ENCODE data around the gene IFRD2.

Gene IFRD2

DNA sequence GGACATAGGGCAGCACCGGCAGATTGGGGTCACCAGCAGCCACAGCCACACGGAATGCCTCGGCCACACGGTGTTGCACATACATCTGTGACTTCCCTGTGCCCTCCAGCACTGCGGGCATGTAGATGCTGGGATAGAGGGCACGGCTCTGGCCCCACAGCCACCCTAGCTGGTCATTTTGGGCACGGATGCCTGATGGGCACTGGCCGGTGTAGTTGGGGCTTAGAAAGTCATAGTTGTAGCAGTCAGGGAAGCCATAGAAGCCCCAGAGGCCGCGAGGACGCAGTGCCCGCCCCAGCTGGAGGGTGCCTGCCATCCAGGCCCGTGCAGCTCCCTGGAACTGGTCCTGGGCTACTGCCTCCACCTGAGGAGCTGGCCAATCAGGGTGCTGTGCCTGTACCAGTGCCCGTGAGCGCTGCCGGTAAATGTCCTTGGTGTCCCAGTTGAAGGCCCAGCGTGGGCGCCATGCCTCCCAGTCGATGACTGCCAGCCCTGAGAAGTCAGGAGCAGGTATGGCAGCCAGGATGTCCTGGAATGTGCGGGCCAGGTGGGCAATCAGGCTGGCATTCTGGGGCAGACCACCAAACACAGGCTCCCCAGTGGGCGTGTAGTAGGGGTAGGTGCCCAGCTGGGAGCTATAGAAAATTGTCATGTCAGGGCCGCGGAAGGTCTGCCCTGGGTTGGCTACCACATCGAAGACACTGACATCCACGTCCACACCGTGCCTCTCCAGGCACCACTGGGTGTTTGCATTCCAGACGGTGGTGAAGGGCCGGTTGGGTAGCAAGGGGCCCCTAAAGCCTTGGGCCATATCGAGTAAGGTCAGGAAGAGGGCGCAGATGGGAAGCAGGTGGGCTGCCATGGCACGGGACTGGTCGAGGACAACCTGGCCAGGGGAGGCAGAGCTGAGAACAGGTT is 10.1 kb upstream of the IFRD2 start:
- H2BK5ac ChIP-seq (ENCODE audit: low read length) = no peak overlapping the region
- H3K4me3 ChIP-seq (ENCODE audit: low read length) = no peak overlapping the region
- no peak overlapping the region for H3K4me2 ChIP-seq (ENCODE audit: low read length)
- H3K36me3 ChIP-seq (ENCODE audit: control insufficient read depth, insufficient read depth, low read length) = no peaks in the 10 kb centered on the region
- H3K9ac ChIP-seq (ENCODE audit: low read length) = no peak overlapping the region
- no CpG with 5 or more reads among the region's 32 CpGs for WGBS (ENCODE audit: extremely low coverage, insufficient coverage, low lambda C conversion rate)
- H3K27me3 ChIP-seq (ENCODE audit: insufficient read depth, low read length, poor library complexity) = no peaks in the 10 kb centered on the region
- no peak for DNase-seq
- no peak overlapping the region for H2BK15ac ChIP-seq (replicated peaks; ENCODE audit: low read depth)
- H3K27ac ChIP-seq (ENCODE audit: low read depth, low read length) = no peak overlapping the region
- no peaks in the 10 kb centered on the region for H3K79me1 ChIP-seq (ENCODE audit: low read length)
- H3K56ac ChIP-seq (ENCODE audit: low read length) = peak overlapping the region; percentile 35
- H3K18ac ChIP-seq (ENCODE audit: low read length) = no peak overlapping the region
- no peaks in the 10 kb centered on the region for H3K79me2 ChIP-seq (ENCODE audit: control insufficient read depth, insufficient read depth, low read length)
- H3K4ac ChIP-seq (ENCODE audit: low read depth, low read length) = no peak overlapping the region
- H4K5ac ChIP-seq (ENCODE audit: low read length) = no peak overlapping the region
- H4K8ac ChIP-seq (ENCODE audit: low read depth, low read length) = no peak overlapping the region
- H3K23ac ChIP-seq (ENCODE audit: low read length) = no peak overlapping the region
- H2AK5ac ChIP-seq (ENCODE audit: low read length) = no peak overlapping the region
- peaks cover 6% of the 10 kb centered on the region for H3K4me1 ChIP-seq (ENCODE audit: control insufficient read depth, low read depth, low read length)
- no peak overlapping the region for H2BK120ac ChIP-seq (ENCODE audit: low read depth, low read length)

DNA sequence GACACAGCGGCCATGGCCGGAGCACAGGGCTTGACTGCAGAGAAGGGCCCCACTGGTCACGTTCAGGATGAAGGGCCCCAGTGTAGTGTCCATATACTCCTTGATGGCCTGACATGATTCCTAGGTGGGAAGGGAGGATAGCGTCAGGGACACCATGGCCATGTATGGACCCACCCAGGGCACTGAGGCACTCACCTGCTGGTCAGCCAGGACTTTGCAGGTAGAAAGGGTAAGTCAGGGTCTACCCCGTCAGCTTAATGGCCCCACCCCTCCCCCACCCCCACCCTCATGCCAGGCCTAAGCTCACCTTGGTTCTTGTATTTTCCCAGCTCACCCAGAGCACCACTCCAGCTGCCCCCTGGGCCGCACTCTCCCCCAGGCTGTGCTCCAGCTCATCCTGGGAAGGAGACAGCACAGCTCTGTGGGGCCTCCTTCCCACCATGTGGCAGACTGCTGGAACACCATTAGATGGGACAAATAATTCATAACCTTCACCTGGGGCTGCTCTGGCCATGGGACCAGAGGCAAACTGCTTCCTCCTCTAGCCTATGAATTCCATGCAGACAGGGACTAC is 8.5 kb upstream of the IFRD2 start:
- WGBS (ENCODE audit: extremely low coverage, insufficient coverage, low lambda C conversion rate) = no CpG with 5 or more reads among the region's 6 CpGs
- DNase-seq = no peak
- H2BK15ac ChIP-seq (replicated peaks; ENCODE audit: low read depth) = no peak overlapping the region

DNA sequence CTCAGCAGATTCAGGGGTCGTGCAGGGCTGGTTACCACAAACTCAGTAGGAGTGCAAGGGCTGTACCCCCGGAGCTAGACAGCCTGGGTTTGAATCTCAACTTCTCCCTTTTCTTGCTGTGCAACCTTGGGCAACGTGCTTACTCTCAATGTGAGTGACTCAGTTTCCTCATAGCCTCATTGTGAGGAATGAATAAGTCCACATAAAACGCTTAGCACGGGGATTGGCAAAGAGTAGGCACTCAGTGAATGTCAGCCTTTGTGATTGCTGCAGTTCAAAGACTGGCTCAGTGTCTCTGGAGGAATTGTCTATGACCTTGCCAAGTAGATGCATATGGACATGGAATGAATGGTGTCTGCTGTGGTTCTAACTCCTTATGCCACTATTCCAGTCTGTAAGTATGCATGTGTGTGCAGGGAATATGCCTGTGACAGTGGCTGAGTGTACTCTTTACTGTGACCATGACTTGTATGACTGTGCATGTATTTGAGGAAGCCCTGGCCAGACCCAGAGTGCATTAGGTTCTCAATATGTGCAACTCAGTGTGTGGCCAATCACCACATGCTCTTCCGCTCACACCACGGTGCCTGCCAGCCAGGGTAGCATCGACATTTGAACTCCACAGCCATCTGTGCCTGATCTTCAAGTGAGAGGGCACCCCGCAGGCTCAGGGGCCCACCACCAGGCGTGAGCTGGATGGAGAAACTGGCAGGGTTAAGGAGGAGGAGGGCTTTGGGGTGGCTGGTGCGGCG is 7.9 kb upstream of the IFRD2 start:
- Histone ChIP-seq H3K27ac (ENCODE audit: low read depth, low read length) (peak overlapping the region; percentile 47), H3K79me1 (ENCODE audit: low read length) (no peaks in the 10 kb centered on the region), H3K18ac (ENCODE audit: low read length) (peak overlapping the region; percentile 11), H3K4me1 (ENCODE audit: control insufficient read depth, low read depth, low read length) (peaks cover 6% of the 10 kb centered on the region), H3K79me2 (ENCODE audit: control insufficient read depth, insufficient read depth, low read length) (no peaks in the 10 kb centered on the region), H2AK5ac (ENCODE audit: low read length) (no peak overlapping the region), H3K23ac (ENCODE audit: low read length) (no peak overlapping the region), H2BK15ac (replicated peaks; ENCODE audit: low read depth) (no peak overlapping the region), H3K4me3 (ENCODE audit: low read length) (no peak overlapping the region), H3K27me3 (ENCODE audit: insufficient read depth, low read length, poor library complexity) (no peaks in the 10 kb centered on the region), H2BK5ac (ENCODE audit: low read length) (no peak overlapping the region), H3K36me3 (ENCODE audit: control insufficient read depth, insufficient read depth, low read length) (no peaks in the 10 kb centered on the region), H4K8ac (ENCODE audit: low read depth, low read length) (no peak overlapping the region), H4K5ac (ENCODE audit: low read length) (no peak overlapping the region), H2BK120ac (ENCODE audit: low read depth, low read length) (no peak overlapping the region), H3K9ac (ENCODE audit: low read length) (peak overlapping the region; percentile 62), H3K4ac (ENCODE audit: low read depth, low read length) (no peak overlapping the region), H3K56ac (ENCODE audit: low read length) (peak overlapping the region; percentile 77), H3K4me2 (ENCODE audit: low read length) (peak overlapping the region; percentile 7)
- no peak for DNase-seq
- no CpG with 5 or more reads among the region's 12 CpGs for WGBS (ENCODE audit: extremely low coverage, insufficient coverage, low lambda C conversion rate)

More for the DNA sequence above, 8.5 kb upstream of the IFRD2 start:
- H3K4ac ChIP-seq (ENCODE audit: low read depth, low read length) = no peak overlapping the region
- no peak overlapping the region for H3K27ac ChIP-seq (ENCODE audit: low read depth, low read length)
- no peak overlapping the region for H2AK5ac ChIP-seq (ENCODE audit: low read length)
- no peaks in the 10 kb centered on the region for H3K79me2 ChIP-seq (ENCODE audit: control insufficient read depth, insufficient read depth, low read length)
- H4K8ac ChIP-seq (ENCODE audit: low read depth, low read length) = no peak overlapping the region
- no peak overlapping the region for H3K18ac ChIP-seq (ENCODE audit: low read length)
- H2BK120ac ChIP-seq (ENCODE audit: low read depth, low read length) = no peak overlapping the region
- H2BK5ac ChIP-seq (ENCODE audit: low read length) = no peak overlapping the region
- no peak overlapping the region for H3K4me3 ChIP-seq (ENCODE audit: low read length)
- no peaks in the 10 kb centered on the region for H3K79me1 ChIP-seq (ENCODE audit: low read length)
- no peaks in the 10 kb centered on the region for H3K27me3 ChIP-seq (ENCODE audit: insufficient read depth, low read length, poor library complexity)
- H3K4me1 ChIP-seq (ENCODE audit: control insufficient read depth, low read depth, low read length) = peaks cover 6% of the 10 kb centered on the region
- no peak overlapping the region for H4K5ac ChIP-seq (ENCODE audit: low read length)
- H3K4me2 ChIP-seq (ENCODE audit: low read length) = no peak overlapping the region
- H3K36me3 ChIP-seq (ENCODE audit: control insufficient read depth, insufficient read depth, low read length) = no peaks in the 10 kb centered on the region
- peak overlapping the region; percentile 77 for H3K56ac ChIP-seq (ENCODE audit: low read length)
- H3K23ac ChIP-seq (ENCODE audit: low read length) = no peak overlapping the region
- no peak overlapping the region for H3K9ac ChIP-seq (ENCODE audit: low read length)

DNA sequence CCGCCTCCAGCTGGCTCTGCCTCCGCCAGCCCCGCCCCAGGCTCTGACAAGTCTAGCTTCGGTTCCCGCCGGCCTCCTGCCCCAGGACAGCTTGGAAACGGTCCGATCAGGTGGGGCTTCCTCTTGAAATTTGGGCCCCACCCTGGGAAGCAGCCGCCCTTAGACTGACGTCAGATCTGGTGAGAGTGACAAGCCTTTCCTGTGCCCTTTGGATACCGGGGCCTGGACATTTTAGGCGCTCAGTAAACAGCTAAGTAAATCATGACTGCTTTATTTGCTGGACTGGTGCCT is 7.4 kb upstream of the IFRD2 start:
- H3K23ac ChIP-seq (ENCODE audit: low read length) = no peak overlapping the region
- H3K27me3 ChIP-seq (ENCODE audit: insufficient read depth, low read length, poor library complexity) = no peaks in the 10 kb centered on the region
- H3K79me1 ChIP-seq (ENCODE audit: low read length) = no peaks in the 10 kb centered on the region
- H4K8ac ChIP-seq (ENCODE audit: low read depth, low read length) = no peak overlapping the region
- no peaks in the 10 kb centered on the region for H3K79me2 ChIP-seq (ENCODE audit: control insufficient read depth, insufficient read depth, low read length)
- peak overlapping the region; percentile 11 for H3K18ac ChIP-seq (ENCODE audit: low read length)
- H3K56ac ChIP-seq (ENCODE audit: low read length) = peak overlapping the region; percentile 77
- H3K27ac ChIP-seq (ENCODE audit: low read depth, low read length) = peak overlapping the region; percentile 47
- no peaks in the 10 kb centered on the region for H3K36me3 ChIP-seq (ENCODE audit: control insufficient read depth, insufficient read depth, low read length)
- DNase-seq = no peak
- H2BK120ac ChIP-seq (ENCODE audit: low read depth, low read length) = no peak overlapping the region
- H3K4me2 ChIP-seq (ENCODE audit: low read length) = peak overlapping the region; percentile 7
- no peak overlapping the region for H4K5ac ChIP-seq (ENCODE audit: low read length)
- H2BK15ac ChIP-seq (replicated peaks; ENCODE audit: low read depth) = no peak overlapping the region
- no CpG with 5 or more reads among the region's 12 CpGs for WGBS (ENCODE audit: extremely low coverage, insufficient coverage, low lambda C conversion rate)
- H3K4me3 ChIP-seq (ENCODE audit: low read length) = no peak overlapping the region
- H3K9ac ChIP-seq (ENCODE audit: low read length) = peak overlapping the region; percentile 62
- no peak overlapping the region for H2BK5ac ChIP-seq (ENCODE audit: low read length)
- H3K4ac ChIP-seq (ENCODE audit: low read depth, low read length) = no peak overlapping the region
- H3K4me1 ChIP-seq (ENCODE audit: control insufficient read depth, low read depth, low read length) = peaks cover 6% of the 10 kb centered on the region
- H2AK5ac ChIP-seq (ENCODE audit: low read length) = no peak overlapping the region

DNA sequence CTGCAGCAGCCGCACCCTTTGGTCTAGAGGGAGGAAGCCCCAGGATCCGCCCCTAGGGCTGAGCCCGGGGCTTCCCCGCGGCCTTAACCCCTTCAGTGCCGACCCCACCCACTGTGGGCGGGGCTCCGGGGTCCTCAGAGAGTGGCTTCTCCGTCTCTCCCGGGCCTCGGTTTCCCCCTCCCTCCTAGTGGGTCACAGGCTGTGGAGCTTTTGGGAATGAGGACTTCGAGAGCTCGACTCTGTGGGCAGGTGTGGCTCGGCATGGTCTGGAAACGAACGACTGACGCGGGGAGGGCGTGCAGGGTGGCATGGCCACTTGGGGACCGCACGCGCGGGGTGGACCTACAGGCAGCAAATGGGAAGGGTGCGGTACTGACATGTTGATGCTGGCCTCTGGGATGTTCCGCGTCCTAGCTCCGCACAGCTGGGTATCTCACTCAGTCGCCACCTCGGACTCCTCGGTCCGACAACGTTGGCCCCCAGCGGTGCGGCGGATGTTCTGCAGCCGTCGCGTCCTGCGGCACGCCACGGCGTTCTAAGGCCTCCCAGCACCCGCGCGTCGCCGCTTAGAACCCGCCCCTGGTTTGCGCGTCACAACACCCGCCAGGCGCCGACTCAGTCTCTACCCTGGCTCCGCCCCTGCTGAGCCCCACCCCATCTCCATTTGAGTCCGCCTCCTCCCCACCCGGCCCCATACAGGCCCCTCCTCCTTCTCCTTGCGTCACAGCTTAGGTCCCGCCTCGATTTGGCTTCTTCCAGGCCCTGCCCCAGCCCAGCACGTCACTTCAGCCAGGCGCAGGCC is 6.8 kb upstream of the IFRD2 start, which contains the start of the genes HYAL3 and NAA80:
Gene HYAL3, minus strand, starts transcription at position 570 of the 802 bp plus-strand sequence. CDS start 3,803 bp downstream, outside the sequence.
Gene NAA80, minus strand, starts transcription at position 570 of the 802 bp plus-strand sequence. CDS start 1,942 bp downstream, outside the sequence.
- H2BK5ac ChIP-seq (ENCODE audit: low read length) = peak within 1 kb of the TSS; percentile 5
- H4K5ac ChIP-seq (ENCODE audit: low read length) = no peak within 1 kb of the TSS
- H2BK15ac ChIP-seq (replicated peaks; ENCODE audit: low read depth) = no peak within 1 kb of the TSS
- no peak within 1 kb of the TSS for H4K8ac ChIP-seq (ENCODE audit: low read depth, low read length)
- H3K79me2 ChIP-seq (ENCODE audit: control insufficient read depth, insufficient read depth, low read length) = no peaks in the 10 kb centered on the region
- DNase-seq = peak; percentile 100
- no CpG with 5 or more reads among the region's 61 CpGs for WGBS (ENCODE audit: extremely low coverage, insufficient coverage, low lambda C conversion rate)
- H3K79me1 ChIP-seq (ENCODE audit: low read length) = no peaks in the 10 kb centered on the region
- peak within 1 kb of the TSS; percentile 77 for H3K56ac ChIP-seq (ENCODE audit: low read length)
- H3K4me1 ChIP-seq (ENCODE audit: control insufficient read depth, low read depth, low read length) = peaks cover 6% of the 10 kb centered on the region
- no peak within 1 kb of the TSS for H3K23ac ChIP-seq (ENCODE audit: low read length)
- H3K36me3 ChIP-seq (ENCODE audit: control insufficient read depth, insufficient read depth, low read length) = no peaks in the 10 kb centered on the region
- no peaks in the 10 kb centered on the region for H3K27me3 ChIP-seq (ENCODE audit: insufficient read depth, low read length, poor library complexity)
- H3K4ac ChIP-seq (ENCODE audit: low read depth, low read length) = no peak within 1 kb of the TSS
- H3K18ac ChIP-seq (ENCODE audit: low read length) = peak within 1 kb of the TSS; percentile 11
- H3K27ac ChIP-seq (ENCODE audit: low read depth, low read length) = peak within 1 kb of the TSS; percentile 47
- H3K9ac ChIP-seq (ENCODE audit: low read length) = peak within 1 kb of the TSS; percentile 87
- no peak within 1 kb of the TSS for H2AK5ac ChIP-seq (ENCODE audit: low read length)
- H3K4me2 ChIP-seq (ENCODE audit: low read length) = peak within 1 kb of the TSS; percentile 47
- peak within 1 kb of the TSS; percentile 82 for H3K4me3 ChIP-seq (ENCODE audit: low read length)
- H2BK120ac ChIP-seq (ENCODE audit: low read depth, low read length) = no peak within 1 kb of the TSS

Data from mesendoderm (in vitro differentiated cells).